Measurements from ENCODE around the gene BEGAIN.

DNA sequence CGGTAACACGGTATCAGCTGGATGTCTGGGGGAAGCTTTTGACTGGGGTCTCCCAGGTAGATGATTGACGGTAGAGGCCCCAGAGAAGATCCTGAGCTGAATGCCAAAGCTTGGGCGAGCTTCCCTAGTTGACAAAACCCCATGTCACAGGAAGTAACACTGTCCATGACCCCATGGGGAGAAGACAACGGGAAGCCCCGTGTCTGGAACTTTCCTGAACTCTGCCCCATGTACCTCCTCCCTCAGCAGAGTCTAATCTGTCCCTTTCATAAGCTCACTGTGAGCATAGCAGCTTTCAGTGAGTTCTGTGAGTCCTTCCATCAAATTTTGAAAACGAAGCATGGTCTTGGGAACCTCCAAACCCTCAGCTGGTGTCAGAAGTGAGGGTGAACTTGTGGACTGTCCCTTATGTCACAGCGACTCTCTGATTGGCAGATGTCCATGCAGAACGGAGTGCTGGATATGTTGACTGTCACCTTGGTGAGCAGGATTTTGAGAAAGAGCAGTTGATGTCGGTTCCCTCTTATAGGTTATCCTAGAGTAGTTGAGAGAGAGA lies 29.7 kb upstream of the BEGAIN start:
- TF ChIP-seq SIN3B (IDR thresholded peaks at IDR 0.05; ENCODE audit: low read depth): no peak
- TF ChIP-seq CHD1 (IDR thresholded peaks at IDR 0.05; ENCODE audit: low read length): no peak
- TF ChIP-seq ZNF785 (CRISPR knock-in tag; IDR thresholded peaks at IDR 0.05): no peak
- no peak for TF ChIP-seq TAF1 (IDR thresholded peaks at IDR 0.05; ENCODE audit: control insufficient read depth, extremely low read depth, insufficient read depth, low read length, severe bottlenecking)
- TF ChIP-seq MAX (CRISPR knock-in tag; IDR thresholded peaks at IDR 0.05): no peak
- TF ChIP-seq CHD4 (IDR thresholded peaks at IDR 0.05; ENCODE audit: insufficient read depth, insufficient replicate concordance, low read depth, low read length, poor library complexity, severe bottlenecking): no peak
- no peak for TF ChIP-seq CHD2 (IDR thresholded peaks at IDR 0.05; ENCODE audit: low read depth, low read length)
- no peak for TF ChIP-seq CTCF (IDR thresholded peaks at IDR 0.05 in 2 of 3, conservative IDR thresholded peaks at IDR 0.05 in 1 of 3; ENCODE audit: insufficient read depth in 2 of 3, low read depth in 1 of 3, low read length in 3 of 3)
- no peak for TF ChIP-seq EP300 (IDR thresholded peaks at IDR 0.05; ENCODE audit: low read length)
- no peak for TF ChIP-seq ZNF174 (CRISPR knock-in tag; IDR thresholded peaks at IDR 0.05)
- TF ChIP-seq KAT7 (CRISPR knock-in tag; IDR thresholded peaks at IDR 0.05; ENCODE audit: borderline replicate concordance): no peak
- no peak for TF ChIP-seq MXI1 (IDR thresholded peaks at IDR 0.05; ENCODE audit: low read depth, low read length)

Data from K562 (cell line).